HG03159 (cell line): ENCODE data around the gene GTPBP10.

Source experiments
- ATAC-seq: cut with Tn5 transposase; IDR thresholded peaks from one replicate; pipeline ENCODE4 v1.9.1; 2021; ENCODE audit warnings: mild to moderate bottlenecking, moderate library complexity; ENCODE audit not compliant: unreplicated experiment

Gene GTPBP10

DNA sequence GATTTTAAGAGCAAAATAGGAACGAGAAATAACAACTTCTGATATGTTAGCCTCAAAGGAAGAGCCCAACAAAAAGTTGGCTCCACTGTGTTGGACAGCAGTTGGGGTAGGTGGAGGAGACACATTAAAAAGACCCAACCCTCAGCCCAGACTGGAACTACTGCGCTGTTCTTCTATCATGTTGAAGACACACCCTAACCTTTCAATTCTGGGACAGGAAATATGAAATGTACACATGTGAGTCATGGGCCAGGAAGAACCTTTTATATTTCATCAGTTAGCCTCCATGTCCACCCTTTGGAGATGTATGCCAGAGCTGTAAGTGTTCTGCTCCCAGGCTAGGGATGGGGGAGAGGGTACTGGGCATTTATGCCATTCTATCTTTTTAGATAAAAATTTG is 78.9 kb downstream of the GTPBP10 start:
- no peak for ATAC-seq

DNA sequence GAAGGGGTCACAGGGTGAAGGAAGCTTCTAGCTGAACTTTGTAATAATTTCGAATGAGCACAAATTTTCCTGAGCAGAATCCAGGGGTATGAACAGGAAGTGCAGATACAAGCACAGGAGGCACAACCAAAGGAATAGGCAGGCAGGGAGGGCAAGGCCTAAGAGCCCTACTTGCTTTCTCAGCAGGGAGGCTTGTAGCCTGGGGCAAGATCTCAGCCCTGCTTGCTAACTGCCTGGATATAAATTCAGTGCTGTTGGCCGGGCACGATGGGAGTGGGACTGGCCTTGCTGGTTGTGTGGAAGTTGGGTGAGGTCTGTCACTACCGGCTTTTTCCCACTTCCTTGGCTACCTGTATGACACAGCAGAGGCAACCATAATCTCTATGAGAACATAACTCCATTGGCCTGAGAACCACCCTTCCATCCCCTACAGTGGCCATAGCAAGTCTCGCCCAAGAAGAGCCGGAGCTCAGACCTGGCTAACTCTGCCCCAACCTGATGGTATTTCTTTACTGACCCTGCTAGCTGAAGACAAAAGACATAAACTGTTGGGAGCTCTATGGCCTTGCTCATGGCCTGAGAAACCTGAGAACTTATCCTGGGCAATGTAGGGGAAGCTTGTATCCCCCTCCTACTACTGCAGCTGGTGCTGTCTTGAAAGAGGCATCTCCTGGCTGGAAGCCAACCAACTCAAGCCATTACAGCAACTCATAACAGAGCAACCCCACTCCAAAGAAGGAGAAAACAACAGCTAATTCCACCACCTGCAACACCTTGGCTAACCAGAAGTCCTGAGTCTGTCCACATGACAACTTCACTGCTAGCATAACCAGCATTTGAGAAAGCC is 84.3 kb downstream of the GTPBP10 start:
- no peak for ATAC-seq

DNA sequence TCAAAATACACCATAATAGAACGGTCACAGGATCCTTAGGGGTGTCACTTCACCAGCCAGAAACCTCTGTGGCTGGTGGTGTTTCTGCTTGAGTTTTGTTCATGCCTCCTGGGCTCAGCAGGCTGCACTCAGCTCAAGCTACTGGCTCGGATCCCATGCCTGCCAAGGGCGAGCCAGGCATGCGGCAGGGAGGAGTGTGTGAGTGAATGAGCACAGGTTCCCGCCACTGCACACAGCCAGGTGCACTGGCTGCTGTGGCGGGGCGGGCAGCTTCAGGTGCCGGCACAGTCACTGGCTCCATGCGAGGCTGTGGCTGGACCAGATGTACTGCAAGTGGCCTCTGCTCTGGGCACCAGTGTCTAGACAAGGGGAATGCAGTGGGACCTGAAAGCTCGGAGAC is 86.2 kb downstream of the GTPBP10 start:
- ATAC-seq, result no peak

DNA sequence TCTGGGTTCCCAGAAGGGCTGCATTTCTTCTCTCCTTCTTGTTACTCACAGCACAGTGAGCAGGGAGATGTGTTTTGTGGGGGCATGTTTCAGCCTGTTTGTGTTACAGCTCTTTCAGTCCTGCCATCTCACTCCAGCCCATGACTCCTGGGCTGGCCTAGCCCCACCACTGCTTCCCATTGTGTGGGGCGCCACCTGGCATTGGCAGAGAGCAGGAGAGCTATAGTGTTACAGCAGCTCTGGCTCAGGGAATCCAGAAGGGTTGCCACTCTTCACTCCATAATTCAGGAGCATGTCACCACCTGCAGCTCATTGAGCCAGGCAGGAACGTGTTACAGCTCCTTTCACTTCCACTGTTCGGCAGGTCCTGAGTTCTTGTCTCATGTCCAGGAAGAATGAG is 86.7 kb downstream of the GTPBP10 start:
- ATAC-seq, result no peak
